NCI-H748 treated with DMSO at 0.1 percent for 48 hours (cell line): ENCODE results near the gene FGF10.
A peak's percentile ranks its signal among the peaks of the same experiment; 100 is the strongest.

Experiments used
- DNase-seq: peaks from one replicate; lab custom pipeline; 2025; lab: John Stamatoyannopoulos, UW

Gene FGF10

DNA sequence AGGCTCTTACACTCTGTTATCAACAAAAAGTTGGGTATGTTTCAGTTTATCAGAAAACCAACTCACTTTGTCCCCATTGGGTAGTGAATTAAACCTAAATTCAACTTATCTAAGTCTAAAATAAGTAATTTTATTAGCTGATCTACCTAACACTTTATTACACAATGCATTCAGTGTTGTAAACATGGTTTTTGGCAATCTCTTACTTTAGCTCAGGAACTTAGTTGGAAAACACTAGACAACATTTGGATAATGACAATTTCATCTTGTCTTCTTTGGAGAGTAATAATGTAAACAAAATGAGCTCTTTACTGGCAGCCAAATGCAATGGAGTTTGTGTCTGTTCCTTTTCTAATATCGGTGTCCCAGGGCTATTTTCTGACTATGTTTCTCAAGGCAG lies 33.0 kb downstream of the FGF10 start:
- DNase-seq, result no peak

DNA sequence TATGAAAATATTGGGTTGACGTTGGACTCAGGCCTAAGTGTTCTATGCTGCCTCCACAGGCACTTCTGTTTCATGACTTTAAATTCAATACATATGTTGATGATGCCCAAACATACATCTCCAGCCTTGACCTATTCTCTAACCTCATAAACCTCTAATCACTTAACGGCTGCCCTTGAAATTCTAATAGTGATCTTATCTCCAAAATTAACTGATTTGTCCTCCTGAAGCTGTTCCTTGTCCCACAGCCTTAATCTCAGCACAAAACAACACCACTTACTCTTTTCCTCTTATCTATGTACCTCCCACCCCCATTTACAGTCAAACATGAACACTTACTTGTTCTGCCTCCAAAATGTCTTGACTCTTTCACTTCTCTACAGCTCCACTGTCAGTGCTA lies 43.3 kb downstream of the FGF10 start:
- DNase-seq, result no peak

DNA sequence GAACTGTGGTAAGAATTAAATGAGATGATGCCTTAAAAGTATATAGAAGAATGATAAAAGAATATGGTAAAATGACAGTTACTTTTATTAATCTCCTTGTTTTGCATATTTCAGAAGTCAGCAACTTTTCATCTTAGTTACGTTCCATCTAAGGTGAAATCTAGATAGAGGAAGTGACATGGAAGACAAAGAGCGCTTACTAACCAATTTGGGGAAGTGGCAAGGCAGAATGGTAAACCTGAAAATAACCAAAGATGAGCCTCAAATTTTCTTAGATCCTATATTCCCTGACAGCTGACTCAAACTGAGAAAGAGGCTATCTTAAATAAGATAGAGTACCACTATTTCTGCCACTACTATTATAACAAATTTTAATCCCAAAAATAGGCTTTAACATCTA lies 52.5 kb downstream of the FGF10 start:
- no peak for DNase-seq

DNA sequence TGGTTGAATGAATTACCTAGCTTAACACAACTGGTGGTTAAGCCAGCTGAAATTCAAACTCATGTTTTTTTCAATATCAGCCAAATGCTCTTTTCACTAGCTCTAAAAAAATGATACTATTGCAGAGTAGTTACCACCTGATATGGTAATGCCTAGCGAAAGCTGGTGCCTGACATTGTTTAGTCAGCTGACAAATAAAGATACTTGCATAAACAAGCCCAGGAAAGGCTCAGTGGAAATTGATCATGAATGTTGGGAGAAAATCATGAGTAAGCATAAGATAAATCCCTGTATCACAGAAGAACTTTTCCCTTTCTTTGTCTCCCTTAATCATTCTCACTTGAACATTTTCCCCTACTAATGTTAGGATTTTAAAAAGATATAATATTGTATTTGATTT lies 54.6 kb downstream of the FGF10 start:
- DNase-seq, result no peak

DNA sequence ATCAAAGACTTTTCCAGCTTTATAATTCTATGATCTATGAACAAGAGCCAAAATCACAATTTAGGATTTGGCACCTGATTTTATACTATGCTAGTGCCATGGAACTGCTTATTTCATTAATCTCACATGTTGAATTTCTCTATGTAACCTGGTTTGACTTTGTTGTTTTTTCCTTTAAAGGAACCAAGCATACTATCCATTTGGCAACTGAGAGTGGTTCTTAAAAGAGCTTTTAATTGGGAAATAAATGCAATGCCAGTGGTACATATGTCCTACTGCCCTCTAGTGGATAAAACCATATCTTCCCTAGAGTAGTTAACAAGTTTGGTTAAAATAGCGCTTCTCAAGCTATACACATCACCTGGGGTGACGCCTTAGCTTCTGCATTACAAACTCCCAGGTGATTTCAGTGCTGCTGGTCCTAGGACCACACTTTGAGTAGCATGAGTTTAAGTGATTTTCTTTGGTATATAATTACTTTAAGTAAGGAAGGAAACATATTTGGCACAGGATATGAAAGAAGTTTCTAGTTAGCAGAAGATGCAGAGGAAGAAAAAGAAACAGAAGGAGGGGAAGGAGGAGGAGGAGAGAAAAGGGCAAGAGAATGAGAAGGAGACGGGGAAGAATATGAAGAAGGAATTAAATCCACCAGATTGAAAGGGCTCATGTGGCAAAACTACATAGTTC lies 56.8 kb downstream of the FGF10 start:
- DNase-seq, result peak; percentile 90

DNA sequence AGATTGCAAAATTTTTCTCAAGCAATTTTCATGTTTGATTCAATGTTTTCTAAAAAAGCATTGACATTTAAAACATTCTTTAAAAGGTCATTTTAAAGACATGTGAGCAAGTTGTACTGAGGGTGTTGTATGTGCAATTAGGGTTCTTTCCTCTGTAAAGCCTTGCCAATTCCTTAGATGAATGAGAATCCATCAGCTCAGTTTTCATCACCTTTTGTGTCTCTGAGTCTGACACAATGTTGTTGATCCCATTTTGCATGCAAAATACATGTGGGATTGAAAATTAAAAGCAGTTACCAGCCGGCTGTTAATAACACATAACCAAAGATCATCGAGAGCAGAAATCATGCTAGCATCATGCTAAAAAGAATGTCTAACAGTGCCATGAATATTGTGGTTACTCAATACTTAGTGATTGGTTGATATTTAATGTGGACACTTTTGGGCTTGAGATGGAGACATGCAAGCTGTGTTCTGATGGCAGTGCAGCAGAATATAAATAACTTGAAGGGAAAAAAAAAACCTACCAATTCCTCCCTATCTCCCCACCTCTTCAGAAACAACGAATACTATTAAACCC lies 57.7 kb downstream of the FGF10 start:
- no peak for DNase-seq

DNA sequence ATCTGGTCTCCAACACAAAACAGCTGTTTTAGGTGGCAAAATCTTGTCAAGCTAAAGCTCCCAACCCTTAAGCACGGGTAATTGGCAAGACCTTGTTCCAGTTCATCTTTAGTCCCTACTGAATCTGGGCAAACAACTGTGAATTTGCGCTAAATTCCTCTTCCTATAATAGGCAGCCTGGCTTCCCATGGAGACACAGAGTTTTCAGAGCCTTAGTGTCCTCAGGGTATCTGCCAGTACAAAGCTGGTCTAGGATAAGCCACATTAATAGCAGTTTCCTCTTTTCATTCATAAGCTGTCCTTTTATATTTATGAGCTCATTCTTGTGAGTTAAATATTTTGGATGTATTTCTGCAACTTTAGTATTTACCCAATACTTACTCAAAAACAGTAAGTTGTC lies 59.5 kb downstream of the FGF10 start:
- no peak for DNase-seq

DNA sequence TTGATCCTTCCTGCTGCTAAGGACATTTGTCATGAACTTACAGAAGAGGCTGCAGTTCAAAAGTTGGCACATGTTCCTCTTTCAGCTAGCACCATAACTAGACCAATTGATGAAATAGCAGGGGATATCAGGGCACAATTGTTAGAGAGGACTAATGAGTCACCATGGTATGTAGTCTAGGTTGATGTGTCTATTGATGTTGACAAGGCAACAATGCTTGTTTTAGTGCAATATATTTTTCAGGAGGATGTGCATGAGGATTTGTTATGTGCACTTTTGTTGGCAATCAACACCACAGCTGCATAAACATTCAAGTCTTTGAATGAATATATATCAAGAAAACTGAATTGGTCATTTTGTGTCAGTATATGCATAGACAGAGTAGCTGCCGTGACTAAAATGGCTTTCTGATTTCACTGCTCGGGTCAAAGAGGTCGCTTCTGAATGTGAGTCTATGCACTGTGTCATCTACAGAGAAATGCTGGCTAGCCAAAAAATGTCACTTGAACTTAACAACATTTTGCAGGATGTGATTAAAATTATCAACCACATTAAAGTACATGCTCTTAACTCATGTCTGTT lies 68.0 kb downstream of the FGF10 start:
- no peak for DNase-seq

DNA sequence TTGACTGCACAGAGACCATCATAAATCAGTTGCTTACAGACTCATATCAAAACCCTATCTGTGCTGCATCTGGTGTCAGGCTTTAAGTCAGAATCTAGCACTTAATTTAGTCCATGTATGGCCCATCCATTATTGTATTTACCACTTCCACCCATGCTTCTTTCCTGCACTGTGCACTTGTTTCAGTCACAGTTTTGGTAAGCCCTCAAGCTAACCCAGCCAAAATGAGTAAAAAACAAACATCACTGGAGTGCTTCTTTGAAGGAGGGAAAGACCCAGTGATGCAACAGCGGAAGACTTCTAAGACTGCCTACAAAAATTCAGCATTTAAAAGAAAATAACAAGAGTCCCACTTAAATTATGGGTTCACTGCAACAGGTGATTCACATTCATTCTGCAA lies 69.0 kb downstream of the FGF10 start:
- no peak for DNase-seq

DNA sequence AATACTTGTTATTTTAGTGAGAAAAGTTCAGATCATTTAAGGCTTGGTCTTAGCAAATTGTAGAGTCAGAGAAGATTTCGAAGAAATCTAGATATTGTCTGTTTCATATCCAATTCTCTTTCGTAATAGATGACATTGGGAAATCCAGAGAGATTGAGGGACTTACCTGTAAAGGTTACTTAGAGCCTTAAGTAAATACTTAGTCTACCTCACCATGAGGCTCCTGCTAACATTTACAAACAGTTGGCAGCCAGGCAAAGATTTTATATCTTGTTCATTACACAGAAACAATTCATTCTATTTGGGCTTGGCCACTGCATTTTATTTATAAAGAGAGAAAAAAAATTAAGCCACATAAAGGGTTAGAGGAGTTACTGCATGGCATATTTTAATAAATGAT lies 70.3 kb downstream of the FGF10 start:
- no peak for DNase-seq

DNA sequence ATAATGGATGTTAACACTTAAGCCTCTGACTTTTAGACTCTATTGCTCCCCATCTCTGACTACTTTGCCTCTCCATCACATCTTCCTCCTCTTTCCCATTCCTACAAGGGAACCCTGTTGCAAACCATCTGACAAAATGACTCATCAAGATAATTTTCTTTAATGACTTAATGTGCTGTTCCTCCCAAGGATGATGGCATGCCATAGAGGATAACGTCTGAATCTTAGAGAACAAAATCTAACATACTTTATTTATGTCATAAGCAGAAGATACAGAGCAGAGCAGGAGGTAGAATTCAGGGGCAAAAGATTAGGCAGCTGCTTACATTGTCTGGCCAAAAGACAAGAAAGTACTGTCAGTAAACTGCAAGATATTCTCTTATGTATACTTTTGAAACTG lies 76.8 kb downstream of the FGF10 start:
- no peak for DNase-seq

DNA sequence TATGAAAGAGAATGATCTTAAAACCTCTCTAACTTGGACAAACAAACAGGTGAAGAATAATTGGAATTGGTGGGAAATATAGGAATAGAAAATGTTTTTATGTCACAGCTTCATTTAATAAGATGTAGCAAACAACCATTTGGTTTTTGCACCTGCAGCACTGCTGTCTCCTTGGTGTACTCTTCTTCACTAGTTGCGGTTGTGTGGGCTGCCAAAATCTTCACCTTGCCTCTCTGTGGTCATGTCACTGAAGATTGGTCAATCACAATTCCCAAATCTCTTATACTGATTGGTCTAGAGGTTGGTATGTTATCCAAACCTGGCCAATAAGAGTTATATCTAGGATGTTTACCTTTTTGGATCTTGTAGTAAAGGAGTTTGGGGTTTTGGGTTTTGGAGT lies 88.7 kb downstream of the FGF10 start:
- DNase-seq, result no peak

DNA sequence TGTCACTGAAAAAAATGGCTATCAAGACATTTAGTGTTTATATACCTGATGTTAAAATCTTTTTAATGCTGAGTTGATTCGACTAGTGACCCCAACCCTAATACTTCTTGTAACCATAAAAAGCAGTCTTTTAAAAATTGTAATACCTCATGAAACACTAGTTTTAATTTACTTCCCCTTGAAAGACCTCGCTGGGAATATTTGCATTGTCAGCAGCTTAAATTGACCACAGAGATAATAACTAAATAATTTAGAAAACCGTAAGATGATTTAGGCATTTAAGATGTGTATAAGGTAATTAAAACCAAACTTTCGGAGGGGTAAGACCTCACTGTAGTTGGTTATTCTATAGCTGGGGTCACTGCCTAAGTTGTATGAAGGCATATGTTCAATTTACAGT lies 89.8 kb downstream of the FGF10 start:
- DNase-seq, result no peak

DNA sequence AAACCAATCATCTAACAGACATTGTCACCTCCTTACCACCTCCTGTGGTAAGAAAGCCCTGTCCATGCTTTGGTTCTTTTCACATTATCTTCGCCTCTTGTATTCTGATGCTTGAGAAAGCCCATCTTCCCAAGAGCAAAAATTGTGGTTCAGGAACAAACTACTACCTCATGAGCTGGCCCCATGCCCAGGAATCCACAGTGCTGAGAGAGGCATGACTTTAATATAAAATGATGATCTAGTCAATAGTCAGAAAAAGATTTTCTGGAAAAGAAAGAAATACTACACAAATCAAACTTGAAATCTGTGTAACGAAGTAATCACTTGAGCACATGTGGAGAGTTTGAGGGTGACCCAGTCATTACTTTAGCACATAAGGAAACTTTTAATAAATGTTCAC lies 94.7 kb downstream of the FGF10 start:
- no peak for DNase-seq

DNA sequence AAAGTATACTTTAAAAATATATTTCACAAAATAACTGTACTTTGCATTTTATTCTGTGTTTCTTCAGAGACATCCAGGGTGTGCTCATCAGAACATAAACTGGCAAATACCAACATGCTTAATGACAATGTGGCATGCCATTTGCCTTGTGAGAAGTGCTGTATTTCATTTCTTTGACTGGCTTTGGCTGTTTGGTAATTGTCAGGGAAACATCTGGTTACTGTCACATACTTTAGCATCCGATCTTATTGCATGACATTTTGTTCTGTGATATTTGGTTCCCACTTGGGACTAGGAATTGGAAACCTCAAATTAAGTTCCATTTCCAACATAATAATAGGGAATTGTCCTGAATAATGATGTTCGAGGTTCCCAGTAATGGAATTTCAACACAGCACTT lies 96.5 kb downstream of the FGF10 start:
- no peak for DNase-seq

DNA sequence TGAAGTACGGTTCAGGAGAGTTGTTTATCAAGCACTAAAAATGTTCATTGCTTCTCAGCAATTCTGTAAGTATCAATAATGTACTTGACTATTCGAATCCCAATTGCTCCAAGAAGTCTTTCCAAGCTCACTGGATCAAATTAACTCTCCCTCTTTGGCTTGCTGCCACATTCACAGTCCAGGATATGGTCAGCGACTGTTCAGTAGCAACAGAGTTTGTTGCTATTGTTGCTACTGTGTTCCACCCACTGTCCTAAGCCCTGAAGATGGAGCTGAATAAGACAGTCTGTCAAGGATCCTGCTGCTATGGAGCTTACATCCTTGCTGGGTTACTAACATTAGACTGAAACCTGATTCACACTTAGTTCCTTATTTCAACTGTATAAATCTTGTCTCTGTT lies 110.8 kb downstream of the FGF10 start:
- no peak for DNase-seq

DNA sequence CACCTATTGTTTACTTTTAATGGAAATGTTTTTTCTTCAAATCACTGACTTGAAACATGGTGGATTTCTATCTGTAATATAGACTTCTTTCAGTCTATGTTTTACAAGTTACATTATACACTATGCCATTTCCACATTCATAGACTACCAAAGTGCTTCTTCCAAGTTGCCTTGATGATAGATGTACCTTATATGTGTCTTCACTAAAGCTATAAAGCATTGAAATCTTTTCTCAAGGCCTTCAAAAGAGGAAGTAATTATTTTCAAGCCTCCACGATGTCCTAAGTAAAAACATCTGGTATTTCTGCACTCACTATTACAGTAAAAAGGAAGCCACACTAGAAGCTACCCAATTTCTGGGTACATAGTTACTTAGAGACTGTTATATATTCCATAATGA lies 113.3 kb downstream of the FGF10 start:
- no peak for DNase-seq

DNA sequence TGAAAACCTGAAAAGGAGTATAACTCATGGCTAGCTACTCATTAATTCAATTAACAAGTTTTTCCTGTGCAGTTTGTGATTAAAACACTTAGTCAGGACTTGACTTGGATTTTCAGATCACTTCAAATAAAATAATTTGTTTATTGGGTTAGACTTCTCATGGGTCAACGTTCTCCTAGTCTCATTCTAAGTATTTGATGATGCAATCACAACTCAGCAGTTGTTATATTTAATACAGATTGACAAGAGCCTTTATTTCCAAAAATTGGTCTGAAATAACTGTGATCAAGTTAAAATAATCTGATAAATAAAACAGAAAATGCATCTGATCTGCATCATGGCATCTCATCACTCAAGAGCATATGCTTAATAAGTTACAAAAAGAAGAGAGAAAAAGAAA lies 113.9 kb downstream of the FGF10 start:
- DNase-seq, result no peak

DNA sequence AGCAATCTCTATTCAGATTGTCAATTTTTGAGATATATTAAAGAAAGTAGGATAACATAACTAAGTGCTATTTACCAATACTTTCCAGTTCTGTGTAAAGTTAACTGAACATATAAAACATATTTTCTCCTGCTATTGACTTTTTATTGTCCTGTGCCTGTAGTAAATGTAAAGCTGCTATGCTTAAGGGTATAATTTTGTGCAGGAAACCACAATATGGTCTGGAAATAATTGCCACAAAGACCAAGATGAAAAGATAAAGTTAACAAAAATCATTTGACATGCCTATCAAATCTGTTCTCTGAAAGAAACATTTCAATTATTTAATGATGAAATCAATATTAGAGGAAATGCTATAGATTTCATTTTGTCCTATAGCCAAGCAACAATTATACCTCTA lies 121.3 kb downstream of the FGF10 start:
- no peak for DNase-seq

DNA sequence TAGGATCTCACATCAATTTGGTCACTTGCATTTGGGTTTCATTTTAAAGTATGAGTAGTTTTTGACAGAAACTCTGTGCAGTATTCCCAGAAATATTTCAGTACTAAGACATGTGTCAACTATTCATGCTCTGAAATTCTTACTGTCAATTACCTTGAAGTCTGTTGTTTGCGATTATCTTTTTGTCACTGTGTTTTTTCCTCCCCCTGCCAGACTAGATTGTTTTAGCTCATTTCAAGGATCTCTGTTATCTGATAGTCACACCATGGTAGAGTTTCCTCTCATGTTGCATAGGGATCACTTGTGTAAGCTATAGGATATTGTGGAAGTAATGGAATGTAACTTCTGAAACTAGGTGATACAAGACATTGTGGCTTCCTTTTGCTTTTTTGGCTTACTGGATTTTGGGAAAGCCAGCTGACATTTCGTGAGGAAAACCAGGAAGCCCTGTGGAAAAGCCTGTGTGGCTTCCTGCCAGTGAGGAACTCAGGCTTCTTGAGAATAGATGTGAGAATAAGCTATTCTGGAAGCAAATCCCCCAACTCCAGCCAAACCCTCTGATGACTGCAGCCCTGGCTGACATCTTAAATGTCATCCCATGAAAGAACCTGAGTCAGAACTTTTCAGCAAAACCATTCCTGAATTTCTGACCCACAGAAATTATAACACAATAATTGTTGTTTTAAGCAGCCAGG lies 122.2 kb downstream of the FGF10 start:
- DNase-seq, result no peak

DNA sequence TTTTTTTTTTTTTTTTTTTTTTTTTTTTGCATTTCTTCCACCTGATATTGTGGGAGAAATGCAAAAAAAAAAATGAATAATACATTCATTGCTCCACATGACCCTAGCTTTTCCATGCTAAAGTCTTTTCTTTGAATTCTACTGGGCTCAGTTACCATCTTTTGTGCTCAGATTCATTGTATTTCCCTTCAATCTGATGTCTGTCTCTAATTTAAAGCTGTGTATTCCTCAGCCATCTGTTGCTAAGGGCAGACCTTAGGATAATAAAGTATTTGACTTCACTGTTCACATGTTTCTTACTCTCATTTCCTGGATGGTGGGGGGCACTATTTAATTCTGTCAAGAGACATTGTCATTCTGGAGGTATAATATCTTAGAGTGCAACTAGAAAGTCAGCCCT lies 123.5 kb downstream of the FGF10 start:
- DNase-seq, result no peak

DNA sequence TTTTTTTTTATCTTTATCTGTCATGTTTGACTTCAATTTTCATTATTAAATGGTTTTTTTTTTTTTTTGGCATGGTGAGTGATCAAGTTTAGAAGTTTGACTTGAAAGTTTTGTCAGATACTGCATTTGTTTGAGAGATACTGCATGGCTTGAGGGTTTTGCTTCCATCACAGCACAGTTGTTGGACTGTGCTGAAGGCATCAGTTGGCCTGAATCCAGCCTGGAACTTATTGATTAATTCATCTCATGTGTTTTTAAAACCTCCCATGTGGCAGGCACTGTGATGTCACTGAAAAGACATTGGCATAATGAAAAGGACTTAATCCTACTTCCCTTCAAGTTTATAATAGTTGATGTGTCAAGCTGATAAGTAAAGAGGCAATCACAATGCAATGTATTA lies 128.4 kb downstream of the FGF10 start:
- DNase-seq, result no peak

DNA sequence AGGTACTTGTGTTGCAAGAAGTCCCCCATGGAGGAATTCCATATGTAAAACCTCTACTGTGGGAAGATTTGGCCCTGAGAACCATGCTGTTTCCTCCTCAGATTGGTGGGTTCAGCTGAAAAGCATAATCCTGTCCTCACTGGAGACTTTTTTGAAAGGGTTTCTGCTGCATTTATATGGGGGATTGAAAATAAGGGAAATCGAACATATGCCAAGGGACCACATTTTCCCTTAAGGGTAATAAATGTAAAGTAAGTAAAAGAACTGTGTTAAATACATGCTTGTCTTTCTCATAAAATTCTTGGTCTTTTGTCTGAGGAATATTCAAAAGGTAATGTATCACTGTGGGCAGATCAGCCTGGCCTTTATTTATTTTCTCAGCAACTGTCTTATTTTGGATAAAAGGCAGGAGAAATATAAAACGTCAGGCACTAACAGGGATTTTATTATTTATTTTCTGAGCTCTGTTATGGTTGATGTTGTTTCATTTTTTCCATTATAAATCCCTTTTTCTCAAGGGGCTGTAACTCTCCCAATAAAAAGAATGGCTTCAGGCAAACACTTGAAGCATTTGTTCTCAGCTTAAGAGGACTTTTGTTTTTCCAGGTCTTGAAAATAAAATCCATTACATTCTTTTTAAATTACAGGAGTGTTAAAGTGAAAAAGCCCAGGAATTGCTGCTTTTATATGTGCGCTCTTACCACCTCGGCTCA lies 131.4 kb downstream of the FGF10 start:
- no peak for DNase-seq
